Activated T-helper 17 cell treated with anti-CD3 and anti-CD28 coated beads, Interleukin-2, amount 50 U/mL, for 72 hours (primary cell): ENCODE results near the gene NPIPA1. TPM values are rescaled to one million over a fixed set of nuclear protein-coding genes. Genes with fewer than 3 reads are reported as not detected.
"Not testable (repeated sequence)": the region's sequence is repeated elsewhere in the genome, so short reads cannot be mapped to it uniquely, and the experiment has no call there.

ENCODE experiments used
- ATAC-seq: fragments of 150-1000 bp; cut with Tn5 transposase; replicated peaks from 2 replicates; pipeline ENCODE4 v1.10.0; 2021; ENCODE audit warnings: mild to moderate bottlenecking, moderate library complexity
- H3K27ac Mint-ChIP-seq: one replicate; pipeline ENCODE4 v1.8.0; 2022; ENCODE audit warnings: mixed read lengths
- H3K27me3 Mint-ChIP-seq: one replicate; pipeline ENCODE4 v1.8.0; 2022; ENCODE audit warnings: mixed read lengths
- H3K36me3 Mint-ChIP-seq: one replicate; pipeline ENCODE4 v1.8.0; 2022; ENCODE audit warnings: low read depth, mild to moderate bottlenecking, mixed read lengths
- H3K4me1 Mint-ChIP-seq: one replicate; pipeline ENCODE4 v1.8.0; 2022; ENCODE audit warnings: mixed read lengths
- H3K4me3 Mint-ChIP-seq: one replicate; pipeline ENCODE4 v1.8.0; 2022; ENCODE audit warnings: mild to moderate bottlenecking, mixed read lengths
- H3K9me3 Mint-ChIP-seq: one replicate; pipeline ENCODE4 v1.8.0; 2022; ENCODE audit warnings: mixed read lengths
- total RNA-seq, 2 donors: library from RNA; stranded (reverse); gene quantifications; one replicate each; pipeline ENCODE4 v1.2.3, GENCODE V29; 2022

Gene NPIPA1
- total RNA-seq, 2 donors from 2014 or later: 98.7 to 109 TPM

DNA sequence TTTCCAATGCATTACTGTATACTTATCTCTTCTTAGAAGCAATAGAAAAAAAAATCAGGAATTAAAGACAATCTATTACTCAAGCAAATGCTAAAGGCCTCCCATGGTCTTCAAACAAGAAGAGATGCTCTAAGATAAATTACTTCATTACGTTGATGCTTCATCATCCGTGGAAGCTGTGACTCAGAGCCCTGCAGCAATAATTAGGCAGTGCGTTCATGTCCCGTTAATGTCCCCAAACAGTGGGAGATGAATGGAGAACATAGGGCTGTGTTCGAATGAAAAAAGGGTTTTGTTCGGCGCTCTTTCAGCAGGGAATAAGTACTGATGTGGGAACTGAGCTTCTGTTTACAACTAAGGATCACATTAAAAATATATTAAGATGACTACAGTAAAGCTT is 21.7 kb downstream of the NPIPA1 start:
- H3K4me3 Mint-ChIP-seq: no peak overlapping the region
- no peak overlapping the region for H3K27ac Mint-ChIP-seq
- H3K9me3 Mint-ChIP-seq: no peaks in the 10 kb centered on the region
- H3K36me3 Mint-ChIP-seq: no peaks in the 10 kb centered on the region
- peaks cover 4% of the 10 kb centered on the region for H3K27me3 Mint-ChIP-seq
- no peak for ATAC-seq
- H3K4me1 Mint-ChIP-seq: no peaks in the 10 kb centered on the region

DNA sequence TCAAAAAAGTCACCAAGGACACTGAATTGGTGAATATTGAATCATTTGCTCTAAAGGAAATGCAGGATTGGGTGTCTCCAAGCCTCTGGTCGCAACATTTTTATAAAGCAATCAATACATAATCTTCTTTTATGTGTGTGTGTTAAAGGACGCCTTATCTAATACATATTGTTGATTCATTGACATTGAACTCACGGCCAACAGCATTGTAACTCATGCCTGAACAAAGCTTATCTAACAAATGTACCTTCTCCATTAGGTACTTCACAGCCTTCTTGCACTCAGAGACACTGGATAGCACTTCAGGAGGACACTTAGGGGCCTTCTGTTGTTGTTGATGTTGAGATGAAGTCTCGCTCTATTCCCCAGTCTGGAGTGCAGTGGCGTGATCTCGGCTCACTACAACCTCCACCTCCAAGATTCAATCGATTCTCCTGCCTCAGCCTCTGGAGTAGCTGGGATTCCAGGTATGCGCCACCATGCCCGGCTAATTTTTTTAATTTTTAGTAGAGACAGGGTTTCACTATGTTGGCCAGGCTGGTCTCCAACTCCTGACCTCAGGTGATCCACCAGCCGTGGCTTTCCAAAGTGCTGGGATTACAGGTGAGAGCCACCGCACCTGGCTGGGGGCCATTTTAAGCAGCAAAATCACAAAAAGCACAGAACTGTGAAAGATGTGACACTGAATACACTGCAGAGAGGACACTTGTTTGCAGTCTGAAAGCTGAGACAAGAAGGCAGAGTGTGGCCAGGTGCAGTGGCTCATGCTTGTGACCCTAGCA is 24.4 kb downstream of the NPIPA1 start:
- H3K36me3 Mint-ChIP-seq: no peaks in the 10 kb centered on the region
- no peak for ATAC-seq
- no peaks in the 10 kb centered on the region for H3K9me3 Mint-ChIP-seq
- H3K27ac Mint-ChIP-seq: no peak overlapping the region
- H3K4me3 Mint-ChIP-seq: no peak overlapping the region
- H3K27me3 Mint-ChIP-seq: peaks cover 4% of the 10 kb centered on the region
- H3K4me1 Mint-ChIP-seq: no peaks in the 10 kb centered on the region

DNA sequence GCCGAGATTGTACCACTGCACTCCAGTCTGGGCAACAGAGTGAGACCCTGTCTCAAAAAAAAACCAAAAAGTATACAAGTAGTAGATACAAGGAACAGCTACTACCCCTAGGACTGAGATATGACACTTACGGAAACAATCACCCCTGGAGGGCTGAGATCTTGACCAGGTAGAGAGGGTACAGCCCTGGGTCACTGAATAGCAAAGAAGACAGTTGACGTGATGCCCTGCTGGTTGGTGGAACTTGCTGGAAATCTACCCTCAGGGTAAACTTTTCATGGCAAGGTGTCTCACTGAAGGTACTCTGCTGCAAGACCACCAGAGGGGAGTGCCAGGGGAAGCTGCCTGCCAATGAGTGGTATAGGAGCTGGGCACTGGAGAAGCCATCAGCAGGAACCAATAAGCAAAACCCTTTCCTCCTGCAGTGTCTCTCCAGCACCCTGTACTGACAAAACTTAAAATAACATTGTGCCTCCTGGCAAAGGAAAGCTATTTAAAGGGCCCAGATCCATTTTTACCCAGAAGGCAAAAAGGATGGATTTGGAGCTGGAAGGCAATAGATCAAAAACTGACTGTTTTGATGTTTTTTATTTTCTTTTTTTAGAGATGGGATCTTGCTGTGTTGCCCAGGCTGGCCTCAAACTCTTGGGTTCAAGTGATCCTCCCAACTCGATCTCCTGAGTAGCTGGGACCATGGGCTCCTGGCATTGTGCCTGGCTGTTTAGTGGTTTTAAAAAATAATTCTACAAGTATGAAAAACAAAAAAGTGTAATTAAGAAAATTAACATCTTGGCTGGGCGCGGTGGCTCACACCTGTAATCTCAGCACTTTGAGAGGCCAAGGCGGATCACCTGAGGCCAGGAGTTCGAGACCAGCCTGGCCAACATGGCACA is 26.3 kb downstream of the NPIPA1 start:
- no peak for ATAC-seq

DNA sequence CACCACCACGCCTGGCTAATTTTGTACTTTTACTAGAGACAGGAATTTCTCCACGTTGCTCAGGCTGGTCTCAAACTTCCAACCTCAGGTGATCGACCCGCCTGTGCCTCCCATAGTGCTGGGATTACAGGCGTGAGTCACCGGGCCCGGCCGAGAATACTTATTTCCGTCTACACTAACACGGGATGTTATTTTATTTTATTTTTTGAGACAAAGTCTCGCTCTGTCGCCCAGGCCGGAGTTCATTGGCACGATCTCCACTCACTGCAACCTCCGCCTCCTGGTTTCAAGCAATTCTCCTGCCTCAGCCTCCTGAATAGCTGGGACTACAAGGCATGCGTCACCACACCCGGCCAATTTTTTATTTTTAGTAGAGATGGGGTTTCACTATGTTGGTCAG is 28.1 kb downstream of the NPIPA1 start:
- no peak for ATAC-seq
- no peaks in the 10 kb centered on the region for H3K4me1 Mint-ChIP-seq
- H3K27me3 Mint-ChIP-seq: peaks cover 4% of the 10 kb centered on the region
- no peaks in the 10 kb centered on the region for H3K9me3 Mint-ChIP-seq
- no peak overlapping the region for H3K27ac Mint-ChIP-seq
- H3K36me3 Mint-ChIP-seq: no peaks in the 10 kb centered on the region
- no peak overlapping the region for H3K4me3 Mint-ChIP-seq

More for the DNA sequence above, 26.3 kb downstream of the NPIPA1 start:
- H3K27ac Mint-ChIP-seq: no peak overlapping the region
- peaks cover 4% of the 10 kb centered on the region for H3K27me3 Mint-ChIP-seq
- H3K9me3 Mint-ChIP-seq: no peaks in the 10 kb centered on the region
- H3K4me1 Mint-ChIP-seq: no peaks in the 10 kb centered on the region
- no peak overlapping the region for H3K4me3 Mint-ChIP-seq
- H3K36me3 Mint-ChIP-seq: no peaks in the 10 kb centered on the region

DNA sequence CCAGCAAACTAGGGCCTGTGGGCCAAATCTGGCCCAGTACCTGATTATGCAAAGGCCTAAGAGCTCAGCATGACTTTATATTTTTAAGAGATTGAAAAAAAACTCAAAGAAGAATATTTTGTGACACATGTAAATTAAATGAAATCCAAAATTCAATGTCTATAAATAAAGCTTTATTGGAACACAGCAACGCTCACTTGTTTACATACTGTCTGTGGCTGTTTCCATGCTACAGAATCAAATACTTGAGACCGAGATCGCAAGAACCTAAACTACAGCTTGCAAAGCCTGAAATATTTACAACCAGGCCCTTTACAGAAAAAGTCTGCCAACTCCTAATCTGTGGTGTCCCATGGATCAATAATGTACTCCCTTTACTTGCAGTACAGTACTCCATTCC is 32.6 kb downstream of the NPIPA1 start:
- not testable (repeated sequence) for ATAC-seq, H3K27ac Mint-ChIP-seq, H3K4me3 Mint-ChIP-seq

DNA sequence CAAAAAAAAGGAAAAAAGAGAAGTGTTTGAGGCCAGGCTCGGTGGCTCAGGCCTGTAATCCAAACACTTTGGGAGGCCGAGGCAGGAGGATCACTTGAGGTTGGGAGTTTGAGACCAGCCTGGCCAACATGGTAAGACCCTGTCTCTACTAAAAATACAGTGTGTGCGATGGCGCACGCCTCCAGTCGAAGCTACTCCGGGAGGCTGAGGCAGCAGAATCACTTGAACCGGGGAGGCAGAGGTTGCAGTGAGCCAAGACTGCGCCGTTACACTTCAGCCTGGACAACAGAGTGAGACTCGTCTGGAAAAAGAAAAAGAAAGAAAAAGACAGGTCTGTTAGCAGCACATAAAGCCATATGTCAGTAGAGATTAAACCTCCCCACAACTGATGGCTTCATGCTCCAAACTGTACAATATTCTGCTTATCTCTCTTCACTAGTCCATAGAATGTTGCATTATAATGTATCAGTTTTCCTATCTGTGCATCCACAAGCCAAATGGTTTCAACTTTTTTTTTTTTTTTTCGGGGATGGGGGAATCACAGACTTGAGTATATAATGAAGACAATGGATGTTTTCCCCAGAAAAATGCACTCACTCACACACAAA is 34.5 kb downstream of the NPIPA1 start:
- H3K9me3 Mint-ChIP-seq, H3K27me3 Mint-ChIP-seq, ATAC-seq, H3K4me1 Mint-ChIP-seq, H3K27ac Mint-ChIP-seq, H3K4me3 Mint-ChIP-seq, H3K36me3 Mint-ChIP-seq: not testable (repeated sequence)

More for the DNA sequence above, 32.6 kb downstream of the NPIPA1 start:
- H3K4me1 Mint-ChIP-seq, H3K36me3 Mint-ChIP-seq, H3K9me3 Mint-ChIP-seq, H3K27me3 Mint-ChIP-seq: not testable (repeated sequence)

DNA sequence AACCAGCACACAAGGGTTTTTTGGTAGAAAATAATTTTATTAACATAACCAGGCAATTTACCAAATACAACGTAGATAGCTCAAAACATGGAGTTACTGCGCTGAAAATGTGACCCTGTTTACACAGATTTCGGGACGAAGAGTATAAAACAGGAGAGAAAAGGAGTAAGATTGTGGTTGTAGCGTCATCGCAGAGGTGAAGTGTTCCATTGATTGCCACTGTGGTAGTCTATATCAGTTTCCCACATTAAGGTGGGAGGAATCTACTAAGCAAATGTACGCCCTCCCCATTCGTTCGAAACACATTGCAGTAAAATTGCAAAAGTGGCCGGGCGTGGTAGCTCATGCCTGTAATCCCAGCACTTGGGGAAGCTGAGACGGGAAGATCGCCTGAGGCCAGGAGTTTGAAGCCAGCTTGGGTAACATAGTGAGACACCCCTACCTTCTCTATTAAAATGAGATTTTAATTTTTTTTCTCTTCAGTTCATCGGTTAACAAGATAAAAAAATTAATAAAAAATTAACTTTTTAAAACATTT is 36.6 kb downstream of the NPIPA1 start:
- Mint-ChIP-seq H3K4me3 (peak overlapping the region; percentile 83), H3K27ac (peak overlapping the region; percentile 80)
- H3K4me1 Mint-ChIP-seq, ATAC-seq, H3K27me3 Mint-ChIP-seq, H3K9me3 Mint-ChIP-seq, H3K36me3 Mint-ChIP-seq: not testable (repeated sequence)

DNA sequence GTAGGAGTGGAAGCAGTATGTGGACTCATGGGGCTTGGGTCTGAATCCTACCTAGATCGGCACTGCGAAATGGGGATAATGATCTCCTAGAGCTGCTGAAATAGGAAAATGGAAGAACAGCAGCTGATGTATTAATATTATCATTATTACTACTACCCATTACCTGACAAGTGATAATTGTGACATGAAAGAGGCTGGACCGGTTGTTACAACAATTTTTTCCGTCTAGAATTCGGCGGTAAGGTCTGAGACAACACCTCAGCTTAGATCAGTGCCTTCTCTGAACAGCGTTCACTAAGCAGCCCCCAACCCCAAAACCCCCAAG is 37.0 kb downstream of the NPIPA1 start:
- not testable (repeated sequence) for ATAC-seq, H3K36me3 Mint-ChIP-seq

DNA sequence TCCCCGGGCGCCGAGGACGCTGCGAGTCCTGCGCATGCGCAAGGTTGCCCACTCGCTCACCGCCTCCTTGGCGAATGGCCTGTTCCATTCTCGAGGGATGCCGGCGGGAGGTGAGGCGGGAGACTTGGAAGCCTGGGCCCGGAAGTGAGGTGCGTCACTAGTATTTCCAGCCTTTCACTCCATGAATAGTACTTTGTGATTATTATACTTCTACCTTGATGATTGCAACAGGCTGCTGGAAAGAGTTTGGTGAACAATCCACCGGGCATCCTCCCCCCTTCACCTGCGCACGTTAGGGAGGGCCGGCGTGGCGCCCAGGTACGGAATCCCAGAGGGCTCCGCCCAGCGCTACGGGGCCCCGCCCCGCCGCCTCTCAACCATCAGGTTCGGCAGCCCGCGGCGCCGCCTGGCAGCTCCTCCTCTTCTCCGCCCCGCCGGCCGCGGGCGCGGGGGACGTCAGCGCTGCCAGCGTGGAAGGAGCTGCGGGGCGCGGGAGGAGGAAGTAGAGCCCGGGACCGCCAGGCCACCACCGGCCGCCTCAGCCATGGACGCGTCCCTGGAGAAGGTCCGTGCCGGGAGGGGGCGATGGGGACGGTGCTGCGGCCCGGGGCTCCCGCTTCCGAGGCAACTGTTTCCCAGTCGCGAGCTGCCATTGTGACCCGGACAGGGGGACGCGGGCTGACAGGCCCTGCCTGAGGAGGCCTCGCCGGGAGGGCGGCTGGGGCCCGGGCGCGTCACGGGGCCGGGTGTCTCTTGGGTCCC is 37.6 kb downstream of the NPIPA1 start, which contains the start of gene PDXDC1:
TSS of gene PDXDC1 (plus strand) at position 371 of the 762 bp plus-strand sequence. CDS start at position 545, 174 bp downstream.
- H3K9me3 Mint-ChIP-seq, H3K36me3 Mint-ChIP-seq, H3K27me3 Mint-ChIP-seq, H3K4me1 Mint-ChIP-seq: not testable (repeated sequence)
- Mint-ChIP-seq H3K27ac (peak within 1 kb of the TSS; percentile 80), H3K4me3 (peak within 1 kb of the TSS; percentile 83)
- ATAC-seq: peak; percentile 98

More for the DNA sequence above, 37.0 kb downstream of the NPIPA1 start:
- H3K4me1 Mint-ChIP-seq, H3K27me3 Mint-ChIP-seq, H3K9me3 Mint-ChIP-seq: not testable (repeated sequence)
- Mint-ChIP-seq H3K27ac (peak overlapping the region; percentile 80), H3K4me3 (peak overlapping the region; percentile 83)

DNA sequence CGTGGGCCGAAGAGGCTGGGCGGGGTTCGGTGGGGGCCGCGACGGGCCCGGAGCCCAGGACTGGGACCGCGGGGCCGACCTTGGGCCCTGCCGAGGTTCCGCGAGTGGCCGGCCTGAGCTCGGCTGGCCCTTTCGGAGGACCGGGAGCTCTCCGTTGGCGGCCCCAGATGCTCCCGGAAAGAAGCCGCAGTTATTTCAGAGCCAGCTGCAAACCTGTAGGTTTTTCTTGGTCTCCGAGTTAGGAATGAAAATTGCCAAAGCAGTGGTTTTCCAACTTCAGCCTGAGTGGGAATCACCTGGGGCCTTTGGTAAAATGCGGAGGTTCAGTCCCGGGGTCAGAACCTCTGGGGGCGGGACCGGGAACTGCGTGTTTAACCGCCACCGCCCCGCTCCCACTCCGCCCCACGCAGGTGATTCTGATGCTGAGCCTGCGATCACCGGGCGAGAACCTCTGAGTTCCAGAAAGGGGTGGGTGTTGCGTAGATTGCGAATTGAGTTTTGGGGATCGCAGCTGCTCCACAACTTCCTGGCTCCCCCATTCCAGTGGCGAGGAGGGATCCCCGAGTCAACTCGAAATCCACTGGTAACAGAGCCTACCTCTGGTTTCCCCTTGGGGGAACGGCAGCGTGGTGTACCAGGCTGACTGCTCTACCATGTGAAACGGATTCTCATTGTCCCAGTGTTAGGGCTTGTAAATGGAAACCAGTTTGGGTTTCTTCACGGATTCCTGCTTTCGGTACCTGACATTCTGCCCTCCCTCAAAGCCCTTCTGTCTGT is 38.4 kb downstream of the NPIPA1 start:
- peak; percentile 21 for ATAC-seq
- Mint-ChIP-seq H3K4me3 (peak overlapping the region; percentile 83), H3K27ac (peak overlapping the region; percentile 76)
- not testable (repeated sequence) for H3K27me3 Mint-ChIP-seq, H3K36me3 Mint-ChIP-seq, H3K9me3 Mint-ChIP-seq, H3K4me1 Mint-ChIP-seq

DNA sequence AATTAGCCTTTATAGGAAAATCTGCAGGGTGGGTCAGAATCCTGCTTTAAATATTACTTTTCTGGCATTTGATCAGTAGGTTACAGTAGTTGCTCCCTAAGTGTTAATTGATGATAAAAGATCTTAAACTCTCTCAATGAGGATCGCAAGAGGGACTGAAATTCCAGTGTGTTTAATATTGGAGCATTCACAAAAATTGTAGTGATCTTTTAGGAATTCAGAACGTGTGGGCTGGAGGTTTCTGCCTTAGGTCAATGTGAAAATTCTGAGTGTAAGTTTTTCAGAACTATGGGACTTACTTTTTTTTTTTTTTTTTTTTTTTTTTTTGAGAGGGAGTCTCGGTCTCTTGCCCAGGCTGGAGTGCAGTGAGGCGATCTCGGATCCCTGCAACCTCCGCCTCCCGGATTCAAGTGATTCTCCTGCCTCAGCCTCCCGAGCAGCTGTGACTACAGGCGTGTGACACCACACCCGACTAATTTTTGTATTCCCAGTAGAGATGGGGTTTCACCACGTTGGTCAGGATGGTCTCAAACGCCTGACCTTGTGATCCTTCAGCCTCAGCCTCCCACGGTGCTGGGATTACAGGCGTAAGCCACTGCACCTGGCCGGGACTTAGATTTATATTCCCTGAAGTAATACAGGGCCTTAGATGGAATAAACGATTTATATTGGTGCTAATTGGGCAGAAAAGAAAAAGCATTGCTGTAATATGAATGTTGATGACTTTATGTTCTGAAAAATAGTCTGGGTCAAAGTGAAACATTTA is 39.9 kb downstream of the NPIPA1 start:
- H3K9me3 Mint-ChIP-seq, H3K36me3 Mint-ChIP-seq, H3K27ac Mint-ChIP-seq, ATAC-seq, H3K27me3 Mint-ChIP-seq, H3K4me1 Mint-ChIP-seq: not testable (repeated sequence)
- H3K4me3 Mint-ChIP-seq: peak overlapping the region; percentile 83

DNA sequence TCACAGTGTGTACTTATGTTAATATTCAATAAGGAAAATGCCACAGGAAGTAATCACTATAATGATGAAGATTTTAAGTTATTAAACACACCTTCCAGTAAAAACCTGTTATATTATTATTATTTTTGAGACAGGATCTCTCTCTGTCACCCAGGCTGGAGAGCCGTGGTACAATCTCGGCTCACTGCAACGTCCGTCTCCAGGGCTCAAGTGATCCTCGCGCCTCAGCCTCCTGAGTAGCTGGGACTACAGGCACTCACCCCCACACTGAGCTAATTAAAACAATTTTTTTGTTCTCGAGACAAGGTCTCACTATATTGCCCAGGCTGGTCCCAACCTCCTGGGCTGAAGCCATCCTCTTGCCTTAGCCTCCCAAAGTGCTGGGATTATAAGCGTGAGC is 41.0 kb downstream of the NPIPA1 start:
- not testable (repeated sequence) for H3K27ac Mint-ChIP-seq, H3K36me3 Mint-ChIP-seq, H3K4me1 Mint-ChIP-seq, H3K4me3 Mint-ChIP-seq, ATAC-seq, H3K9me3 Mint-ChIP-seq, H3K27me3 Mint-ChIP-seq

DNA sequence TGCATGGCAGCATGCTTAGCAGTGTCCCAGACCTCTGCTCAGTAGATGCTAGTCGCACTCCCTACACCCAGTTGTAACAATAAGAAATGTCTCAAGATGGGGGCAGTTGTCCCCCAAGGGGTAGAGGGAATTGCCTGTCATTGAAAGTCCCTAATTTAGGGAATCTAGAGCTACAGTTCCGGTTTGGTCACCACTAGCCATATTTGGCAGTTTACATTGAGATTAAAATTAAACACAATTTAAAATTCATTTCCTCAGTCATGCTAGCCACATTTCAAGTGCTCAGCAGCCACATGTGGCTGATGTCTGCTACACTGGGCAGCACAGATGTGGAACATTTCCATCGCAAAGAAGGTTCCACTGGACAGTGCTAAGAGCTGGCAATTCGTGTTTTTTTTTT is 41.7 kb downstream of the NPIPA1 start:
- not testable (repeated sequence) for H3K27me3 Mint-ChIP-seq, H3K4me1 Mint-ChIP-seq, H3K36me3 Mint-ChIP-seq, H3K27ac Mint-ChIP-seq, H3K9me3 Mint-ChIP-seq, H3K4me3 Mint-ChIP-seq, ATAC-seq
